Measurements from ENCODE around the gene BORCS6. TPM values are rescaled to one million over a fixed set of nuclear protein-coding genes. Genes with fewer than 3 reads are reported as not detected.

The BORCS6 gene
- total and polyA plus RNA-seq, 3 donors from 2014 or later = 8.5 to 10.4 (median 8.7) TPM

GRCh38 chr17:8159459-8160223 is 30.3 kb downstream of the BORCS6 start:
- no peaks in the 10 kb centered on the region for H3K9me3 ChIP-seq
- 66 to 72% methylated on average over 4 of the region's 4 CpGs for WGBS, 2 donors
- H3K4me3 ChIP-seq = no peak overlapping the region
- peaks cover 44% of the 10 kb centered on the region for H3K4me1 ChIP-seq
- DNase-seq = no peak
- intact Hi-C loops (cut with DNase I; ENCODE audit: low total_unique reads) = no loop called here
- no peaks in the 10 kb centered on the region for H3K27me3 ChIP-seq
- no peak for TF ChIP-seq POLR2A (IDR thresholded peaks at IDR 0.05)
- peak overlapping the region; percentile 100 for H3K27ac ChIP-seq
- H3K36me3 ChIP-seq (ENCODE audit: low read depth, missing control alignments) = no peaks in the 10 kb centered on the region

GRCh38 chr17:8159032-8159400 is 31.0 kb downstream of the BORCS6 start:
- peak overlapping the region; percentile 100 for H3K27ac ChIP-seq
- H3K4me3 ChIP-seq = no peak overlapping the region
- DNase-seq = no peak
- H3K9me3 ChIP-seq = no peaks in the 10 kb centered on the region
- WGBS, 2 donors = 54 to 59% methylated on average over 3 of the region's 3 CpGs
- H3K27me3 ChIP-seq = no peaks in the 10 kb centered on the region
- intact Hi-C loops (cut with DNase I; ENCODE audit: low total_unique reads) = no loop called here
- H3K4me1 ChIP-seq = peaks cover 42% of the 10 kb centered on the region
- no peaks in the 10 kb centered on the region for H3K36me3 ChIP-seq (ENCODE audit: low read depth, missing control alignments)
- TF ChIP-seq POLR2A (IDR thresholded peaks at IDR 0.05) = no peak
- no peak for TF ChIP-seq CTCF (IDR thresholded peaks at IDR 0.05)

GRCh38 chr17:8158267-8159031 is 31.5 kb downstream of the BORCS6 start:
- TF ChIP-seq POLR2A (IDR thresholded peaks at IDR 0.05) (no peak), CTCF (IDR thresholded peaks at IDR 0.05) (peak; percentile 92 to 98 (median 95))
- peaks cover 42% of the 10 kb centered on the region for H3K4me1 ChIP-seq
- no peaks in the 10 kb centered on the region for H3K27me3 ChIP-seq
- H3K36me3 ChIP-seq (ENCODE audit: low read depth, missing control alignments) = no peaks in the 10 kb centered on the region
- peak overlapping the region; percentile 100 for H3K27ac ChIP-seq
- peak; percentile 96 for DNase-seq
- no peak overlapping the region for H3K4me3 ChIP-seq
- WGBS, 2 donors = 31% methylated on average over 20 of the region's 20 CpGs
- intact Hi-C loops (cut with DNase I; ENCODE audit: low total_unique reads) = no loop called here
- H3K9me3 ChIP-seq = no peaks in the 10 kb centered on the region

GRCh38 chr17:8156246-8156992 is 33.6 kb downstream of the BORCS6 start:
- intact Hi-C loops (cut with DNase I; ENCODE audit: low total_unique reads) = no loop called here
- Histone ChIP-seq H3K27me3 (no peaks in the 10 kb centered on the region), H3K36me3 (ENCODE audit: low read depth, missing control alignments) (no peaks in the 10 kb centered on the region), H3K4me1 (peaks cover 42% of the 10 kb centered on the region), H3K27ac (peak overlapping the region; percentile 100), H3K9me3 (no peaks in the 10 kb centered on the region), H3K4me3 (peak overlapping the region; percentile 95 to 99)
- TF ChIP-seq POLR2A (IDR thresholded peaks at IDR 0.05) (peak; percentile 98), CTCF (IDR thresholded peaks at IDR 0.05) (no peak)
- peak; percentile 99 for DNase-seq
- 0% methylated on average over 44 to 59 of the region's 59 CpGs for WGBS, 2 donors

GRCh38 chr17:8155996-8156245 is 34.1 kb downstream of the BORCS6 start:
- 1 to 2% methylated on average over 11 of the region's 11 CpGs for WGBS, 2 donors
- Histone ChIP-seq H3K4me3 (peak overlapping the region; percentile 95 to 99), H3K36me3 (ENCODE audit: low read depth, missing control alignments) (no peaks in the 10 kb centered on the region), H3K4me1 (peaks cover 37% of the 10 kb centered on the region), H3K27me3 (no peaks in the 10 kb centered on the region), H3K27ac (peak overlapping the region; percentile 99 to 100), H3K9me3 (no peaks in the 10 kb centered on the region)
- TF ChIP-seq CTCF (IDR thresholded peaks at IDR 0.05) = no peak
- no peak for TF ChIP-seq POLR2A (IDR thresholded peaks at IDR 0.05)
- intact Hi-C loops (cut with DNase I; ENCODE audit: low total_unique reads) = no loop called here
- no peak for DNase-seq
